Sigmoid colon (tissue), 4 donors: Measurements from ENCODE around the gene SMYD1.
A peak's percentile ranks its signal among the peaks of the same experiment; 100 is the strongest.

ENCODE experiments used
- CTCF ChIP-seq, 4 experiments: fragments of 450-650 bp in 3 of 4; fragments of 200-600 bp in 1 of 4; IDR thresholded peaks; one replicate each; pipeline ENCODE4 v1.5.1; 2016 to 2019; ENCODE audit warnings: antibody characterized with exemption in 4 of 4, mild to moderate bottlenecking in 3 of 4, moderate library complexity in 2 of 4
- EP300 ChIP-seq, 4 donors: sonication (generic); formaldehyde crosslinking; IDR thresholded peaks; one replicate each; pipeline ENCODE4 v1.6.1; 2017; ENCODE audit warnings: antibody characterized with exemption in 4 of 4
- POLR2A ChIP-seq, 2 donors: fragments of 450-650 bp; IDR thresholded peaks; one replicate each; pipeline ENCODE4 v1.6.1; 2016; ENCODE audit warnings: antibody characterized with exemption in 2 of 2, mild to moderate bottlenecking in 2 of 2, moderate library complexity in 2 of 2
- POLR2AphosphoS5 ChIP-seq, 4 donors: sonication (generic); formaldehyde crosslinking; IDR thresholded peaks; one replicate each; pipeline ENCODE4 v1.6.1; 2017; ENCODE audit warnings: antibody characterized with exemption in 4 of 4

- TF ChIP-seq CTCF (IDR thresholded peaks at IDR 0.05) (no peak), POLR2A (IDR thresholded peaks at IDR 0.05) (no peak), POLR2AphosphoS5 (IDR thresholded peaks at IDR 0.05) (peak in 1 of 4 donors; percentile 20), EP300 (IDR thresholded peaks at IDR 0.05) (no peak)
Measured at GRCh38 chr2:88066543-88066942, 1.1 kb upstream of the SMYD1 start.
